HuH-7.5 (cell line): ENCODE data around the gene EMILIN3.

ENCODE experiments used
- DNase-seq: peaks from one replicate; pipeline ENCODE4 v3.0.0; 2011; ENCODE audit warnings: low spot score

Gene EMILIN3

GRCh38 chr20:41344938-41345728, 21.5 kb downstream of the EMILIN3 start:
- no peak for DNase-seq

DNA sequence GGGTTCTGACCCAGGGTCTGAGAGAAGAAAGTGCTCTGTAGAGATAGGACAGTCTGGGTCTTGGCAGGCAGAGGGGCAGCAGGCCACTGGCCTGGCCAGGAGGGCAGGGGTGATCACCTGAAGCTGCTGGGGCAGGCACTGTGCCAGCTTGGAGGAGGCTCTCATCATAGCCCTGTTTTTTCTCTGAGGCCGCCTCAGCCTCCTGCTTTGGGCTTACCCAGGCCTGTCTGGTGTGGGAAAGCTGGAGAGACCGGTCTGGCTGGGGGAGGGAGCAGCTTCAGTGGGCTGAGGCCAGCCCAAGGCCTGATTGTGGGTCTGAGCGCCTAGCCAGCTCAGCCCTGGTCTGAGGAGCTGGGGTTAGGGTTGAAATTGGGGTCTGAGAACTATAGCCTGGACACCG, 22.1 kb downstream of the EMILIN3 start:
- no peak for DNase-seq

GRCh38 chr20:41342474-41343464, 23.8 kb downstream of the EMILIN3 start:
- DNase-seq, result no peak

GRCh38 chr20:41340327-41341055, 26.1 kb downstream of the EMILIN3 start, which contains the start of gene LPIN3:
LPIN3 (plus strand) TSS chr20:41340821; CDS start chr20:41345804, 4,983 bp downstream.
- DNase-seq, result peak; percentile 94

DNA sequence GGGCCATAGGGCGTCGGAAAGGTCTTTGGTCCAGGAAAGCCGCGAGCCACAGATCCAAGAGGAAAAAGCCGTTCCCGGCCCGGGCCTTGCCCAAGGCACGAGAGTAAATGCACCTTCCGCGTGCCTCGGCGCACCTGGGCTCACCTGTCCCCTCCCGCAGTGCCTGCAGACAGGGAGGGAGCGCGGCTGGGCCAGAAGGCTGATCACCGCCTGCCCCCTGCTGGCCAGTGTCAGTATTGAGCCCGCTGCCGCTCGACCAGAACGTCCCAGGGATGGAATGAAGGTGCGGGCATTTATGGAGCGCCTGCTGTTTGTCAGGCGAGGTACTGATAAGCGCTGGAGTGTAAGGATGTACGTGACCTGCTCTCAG, 26.7 kb downstream of the EMILIN3 start:
- DNase-seq, result peak; percentile 90

DNA sequence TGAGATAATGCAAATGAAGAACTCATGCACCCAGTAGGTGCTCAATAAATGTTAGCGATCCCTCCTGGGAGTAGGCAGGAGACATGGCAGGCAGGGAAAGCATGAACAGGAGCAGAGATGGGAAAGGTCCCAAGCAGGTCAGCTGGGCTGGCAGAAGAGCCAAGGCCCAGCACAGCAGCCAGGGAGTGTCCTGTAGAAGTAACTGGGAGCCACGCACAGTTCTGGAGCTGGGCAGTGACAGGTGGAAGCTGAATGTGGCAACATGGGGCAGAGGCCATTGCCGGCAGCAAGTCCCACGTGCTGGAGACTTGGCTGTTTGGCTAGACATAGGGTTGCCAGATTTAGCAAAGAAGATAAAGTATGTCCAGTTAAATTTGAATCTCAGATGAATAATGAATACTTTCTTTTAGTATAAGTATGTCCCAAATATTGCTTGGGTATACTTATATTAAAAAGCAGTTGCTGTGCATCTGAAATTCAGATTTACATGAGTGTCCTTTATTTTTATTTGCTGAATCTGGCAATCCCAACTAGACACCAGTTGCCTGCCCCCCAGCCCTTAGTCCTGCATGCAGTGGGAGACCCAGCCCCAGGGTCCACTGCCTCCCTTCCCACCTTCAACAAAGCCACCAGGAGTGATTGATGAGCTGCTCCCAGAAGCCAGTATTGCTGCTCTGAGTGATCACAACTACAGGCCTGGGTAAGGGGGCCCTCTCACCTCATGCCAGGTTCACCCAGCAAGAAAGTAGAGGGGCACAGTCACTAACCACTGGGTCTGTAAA, 29.7 kb downstream of the EMILIN3 start:
- no peak for DNase-seq

DNA sequence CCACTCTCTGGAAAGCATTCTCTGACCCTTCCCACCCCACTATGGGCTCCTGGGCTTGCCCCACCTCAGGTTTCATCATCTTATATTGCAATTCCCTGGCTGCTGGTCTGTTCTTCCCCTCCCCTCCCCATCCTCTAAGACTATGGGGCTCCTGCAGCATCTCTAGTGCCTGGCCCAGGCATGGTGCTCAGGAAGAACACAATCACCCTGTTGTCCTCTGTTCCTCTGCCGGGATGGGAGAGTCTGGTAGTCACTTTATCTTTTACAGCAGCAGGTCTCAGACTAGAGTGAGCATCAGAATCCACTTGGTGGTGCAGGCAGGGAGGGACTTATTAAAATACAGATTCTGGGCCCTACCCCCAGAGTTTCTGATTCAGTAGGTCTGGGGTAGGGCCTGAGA, 31.0 kb downstream of the EMILIN3 start:
- no peak for DNase-seq

GRCh38 chr20:41334443-41335421, 31.9 kb downstream of the EMILIN3 start:
- DNase-seq, result no peak

DNA sequence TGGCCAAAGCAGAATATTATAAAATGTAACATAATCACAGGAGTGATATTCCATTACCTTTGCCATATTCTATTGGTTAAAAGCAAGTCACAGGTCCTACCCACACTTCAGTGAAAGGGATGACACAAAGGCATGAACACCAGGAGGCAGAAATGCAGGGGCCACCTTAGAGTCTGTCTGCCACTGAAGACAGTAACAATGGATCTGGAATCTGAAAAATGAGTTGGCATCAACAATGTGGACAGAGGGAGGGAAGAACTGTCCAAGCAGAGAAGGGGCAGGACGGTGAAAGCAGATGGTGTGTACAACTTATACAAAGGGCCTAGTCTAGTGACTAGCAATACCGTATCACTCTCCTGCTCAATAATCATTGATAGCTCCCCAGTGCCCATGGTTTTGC, 32.6 kb downstream of the EMILIN3 start:
- DNase-seq, result no peak

GRCh38 chr20:41331731-41332130, 34.9 kb downstream of the EMILIN3 start:
- DNase-seq, result no peak

GRCh38 chr20:41330941-41331340, 35.7 kb downstream of the EMILIN3 start:
- DNase-seq, result no peak

DNA sequence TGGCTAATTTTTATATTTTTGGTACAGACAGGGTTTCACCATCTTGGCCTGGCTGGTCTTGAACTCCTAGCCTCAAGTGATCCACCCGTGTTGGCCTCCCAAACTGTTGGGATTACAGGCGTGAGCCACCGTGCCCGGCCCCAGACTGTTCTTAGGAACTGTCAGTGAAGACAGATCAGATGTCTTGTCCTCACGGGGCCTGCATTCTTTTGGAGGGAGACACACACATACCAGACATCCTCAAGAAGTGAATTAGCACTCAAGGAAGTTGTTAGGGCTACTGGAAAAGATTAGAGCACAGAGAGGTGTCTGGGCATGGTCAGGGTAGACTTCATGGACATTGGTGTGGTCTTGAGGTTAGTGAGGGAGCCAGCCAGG, 36.3 kb downstream of the EMILIN3 start:
- no peak for DNase-seq

- no peak for DNase-seq
Measured at GRCh38 chr20:41329435-41330342, 36.9 kb downstream of the EMILIN3 start.

DNA sequence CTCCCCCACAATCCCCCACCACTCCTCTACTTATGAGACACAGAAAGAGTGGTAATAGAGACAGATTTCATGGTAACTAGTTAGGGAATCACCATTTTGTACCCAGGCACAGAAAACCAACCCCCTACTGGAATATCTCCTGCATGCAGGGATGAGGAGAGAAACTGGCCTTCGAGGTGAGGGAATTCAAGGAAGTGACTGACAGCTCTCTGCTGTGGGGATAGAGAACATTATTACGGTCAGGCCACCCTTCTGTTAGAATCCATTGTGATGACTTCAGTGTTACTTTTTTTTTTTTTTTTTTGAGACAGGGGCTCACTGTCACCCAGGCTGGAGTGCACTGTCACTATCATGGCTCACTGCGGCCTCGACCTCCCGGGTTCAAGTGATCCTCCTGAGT, 39.4 kb downstream of the EMILIN3 start:
- DNase-seq, result no peak

DNA sequence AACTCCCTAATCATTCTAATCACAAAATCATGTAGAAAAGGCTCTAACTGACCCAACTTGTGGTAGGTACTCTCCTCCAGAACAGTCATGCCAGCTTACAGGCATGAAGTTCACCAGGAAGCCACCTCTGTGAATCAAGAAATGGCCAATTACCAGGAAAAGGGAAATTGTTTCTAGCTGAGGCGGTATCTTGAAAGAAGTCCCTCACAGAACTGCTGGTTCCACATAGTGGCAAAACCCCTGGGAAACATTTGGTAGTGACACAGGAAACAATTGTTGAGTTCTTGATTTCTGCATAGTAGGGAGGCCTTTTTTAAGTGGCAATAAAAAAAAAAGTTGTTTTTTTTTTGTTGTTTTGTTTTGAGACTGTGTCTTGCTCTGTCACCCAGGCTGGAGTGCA, 45.6 kb downstream of the EMILIN3 start:
- DNase-seq, result no peak

- DNase-seq, result no peak
Measured at GRCh38 chr20:41320441-41320840, 46.2 kb downstream of the EMILIN3 start.

DNA sequence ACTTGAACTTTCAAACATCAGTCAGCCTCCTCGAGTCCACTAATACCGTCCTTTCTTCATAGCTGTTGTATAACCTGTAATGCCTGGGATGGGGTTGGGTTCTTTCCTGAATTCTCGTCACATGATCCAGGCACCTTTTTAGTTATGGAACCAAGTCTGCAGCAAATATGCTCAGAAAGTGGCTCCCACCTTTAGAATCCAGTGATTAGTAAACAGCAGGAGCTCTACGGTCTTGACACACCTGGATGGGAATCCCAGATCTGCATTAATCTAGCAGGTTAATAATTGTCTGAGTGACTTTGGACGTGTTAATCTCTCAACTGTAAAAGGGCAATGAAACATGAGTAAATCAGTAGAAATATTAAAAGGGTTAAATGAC, 48.4 kb downstream of the EMILIN3 start:
- DNase-seq, result no peak

GRCh38 chr20:41317546-41318270, 48.9 kb downstream of the EMILIN3 start, which contains the start of gene ZHX3:
ZHX3 (minus strand) TSS chr20:41317731; CDS start chr20:41204916, 112,815 bp downstream.
- DNase-seq, result peak; percentile 98
